PC-3 (cell line): ENCODE measurements around the gene KLHDC1. TPM values are rescaled to one million over a fixed set of nuclear protein-coding genes. Genes with fewer than 3 reads are reported as not detected.

Source experiments
- ATAC-seq: fragments of 200-7000 bp; cut with Tn5 transposase; 2 replicates; pipeline ENCODE4 v1.9.1; 2020; ENCODE audit warnings: mild to moderate bottlenecking, moderate library complexity
- Bru-seq: library from RNA; stranded (reverse); fragments of 400-500 nt; gene quantifications from one replicate; lab custom pipeline; 2021; lab: Mats Ljungman, UMichigan
- BruChase-seq, 2 experiments: library from RNA; stranded (reverse); fragments of 400-500 nt; gene quantifications; one replicate each; lab custom pipeline; 2021; lab: Mats Ljungman, UMichigan
- BruUV-seq: library from RNA; stranded (reverse); fragments of 400-500 nt; replicated peaks from 2 replicates; lab custom pipeline; 2021; lab: Mats Ljungman, UMichigan
- CTCF ChIA-PET: fragments of 300-600 bp; sonication (Branson Sonifier 250); formaldehyde crosslinking; loops from one replicate; lab custom pipeline; 2022; ENCODE audit warnings: antibody characterized with exemption; lab: Charles Lee
- POLR2A ChIA-PET: fragments of 300-600 bp; sonication (Branson Sonifier 250); formaldehyde crosslinking; loops from one replicate; lab custom pipeline; 2022; ENCODE audit warnings: antibody characterized with exemption; ENCODE audit not compliant: unreplicated experiment; lab: Charles Lee
- DNase-seq: peaks from one replicate; pipeline ENCODE4 v3.0.0-alpha.2; 2015
- H2AFZ ChIP-seq: fragments of 300-600 bp; sonication (generic); 2 replicates; pipeline ENCODE4 v1.6.0; 2016; ENCODE audit warnings: antibody characterized with exemption, low read length
- H3F3A ChIP-seq: fragments of 300-600 bp; sonication (generic); one replicate; pipeline ENCODE4 v1.6.0; 2017; ENCODE audit warnings: antibody characterized with exemption, low read length, control low read depth, mild to moderate bottlenecking; ENCODE audit not compliant: unreplicated experiment
- H3K27ac ChIP-seq: fragments of 300-600 bp; sonication (generic); 2 replicates; pipeline ENCODE4 v1.5.1; 2016; ENCODE audit warnings: mild to moderate bottlenecking, low read length
- H3K27me3 ChIP-seq: fragments of 300-600 bp; sonication (generic); 2 replicates; pipeline ENCODE4 v1.6.1; 2016; ENCODE audit warnings: low read length, mixed read lengths
- H3K36me3 ChIP-seq: fragments of 300-600 bp; sonication (generic); 2 replicates; pipeline ENCODE4 v1.6.1; 2016; ENCODE audit warnings: low read depth, mixed run types, low read length, mixed read lengths
- H3K4me1 ChIP-seq: fragments of 300-600 bp; sonication (generic); 2 replicates; pipeline ENCODE4 v1.5.1; 2016; ENCODE audit warnings: low read length; ENCODE audit not compliant: insufficient read depth
- H3K4me2 ChIP-seq: fragments of 300-600 bp; sonication (generic); 2 replicates; pipeline ENCODE4 v1.6.0; 2016; ENCODE audit warnings: low read length
- H3K4me3 ChIP-seq: fragments of 300-600 bp; sonication (generic); 2 replicates; pipeline ENCODE4 v1.5.1; 2016; ENCODE audit warnings: mild to moderate bottlenecking, low read length, mixed read lengths
- H3K79me2 ChIP-seq: fragments of 300-600 bp; sonication (generic); 2 replicates; pipeline ENCODE4 v1.6.1; 2017; ENCODE audit warnings: low read length, mixed read lengths
- H3K9ac ChIP-seq: fragments of 300-600 bp; sonication (generic); 2 replicates; pipeline ENCODE4 v1.6.0; 2016; ENCODE audit warnings: mild to moderate bottlenecking, low read length
- H3K9me2 ChIP-seq: fragments of 300-600 bp; sonication (generic); replicated peaks from 2 replicates; pipeline ENCODE4 v1.6.1; 2016; ENCODE audit warnings: mixed run types, low read length, mixed read lengths
- H3K9me3 ChIP-seq: fragments of 300-600 bp; sonication (generic); 2 replicates; pipeline ENCODE4 v1.6.1; 2016; ENCODE audit warnings: low read length, mixed read lengths
- H4K20me1 ChIP-seq: fragments of 300-600 bp; sonication (generic); 2 replicates; pipeline ENCODE4 v1.6.1; 2016; ENCODE audit warnings: low read length, mixed read lengths
- CTCF ChIP-seq: fragments of 300-600 bp; sonication (generic); conservative IDR thresholded peaks from 2 replicates; pipeline ENCODE4 v1.5.1; 2017; ENCODE audit warnings: antibody characterized with exemption, low read depth, mild to moderate bottlenecking, low read length
- EZH2 ChIP-seq: fragments of 300-600 bp; sonication (generic); IDR thresholded peaks from one replicate; pipeline ENCODE4 v1.6.1; 2017; ENCODE audit warnings: antibody characterized with exemption, mild to moderate bottlenecking, low read length; ENCODE audit not compliant: unreplicated experiment
- EZH2phosphoT487 ChIP-seq: fragments of 300-600 bp; sonication (generic); IDR thresholded peaks from 2 replicates; pipeline ENCODE4 v1.6.1; 2018; ENCODE audit warnings: mild to moderate bottlenecking, antibody characterized with exemption, low read length, borderline replicate concordance
- intact Hi-C: fragments of 100-400 bp; cut with micrococcal nuclease; formaldehyde crosslinking; loops from 2 replicates; pipeline ENCODE4 v1.9.0; 2023
- long read RNA-seq: library from polyadenylated mRNA; unstranded; transcript quantifications from one replicate; pipeline ENCODE4 v2.0.0, GENCODE V29; 2021; ENCODE audit not compliant: unreplicated experiment
- total RNA-seq: library from RNA; depleted of rRNA; stranded (reverse); fragments of >200 nt; gene quantifications from 2 replicates; pipeline ENCODE4 v1.2.3, GENCODE V29; 2014; rRNA removed

KLHDC1 gene
- total RNA-seq (0.07 and 0.58 TPM in 2 replicates), Bru-seq, nascent RNA (percentile 56 among the genes with signal in this experiment), BruChase-seq, experiment 1, labeled RNA remaining after a 6-hour chase (percentile 59 among the genes with signal in this experiment), BruChase-seq, experiment 2, labeled RNA remaining after a 2-hour chase (percentile 64 among the genes with signal in this experiment)
- long read RNA-seq, transcript KLHDC1-201 (13 exons, 2,691 nt): major isoform, 6 of 10 reads
- long read RNA-seq, partial matches to known transcripts: 1 of 10 reads
- long read RNA-seq, other reads (novel, unspliced or antisense): 3 of 10 reads

GRCh38 chr14:49692811-49693734, at the start of gene KLHDC1:
Gene KLHDC1, plus strand, starts transcription at chr14:49693120. Its CDS starts 75 bp downstream, at chr14:49693195.
- Histone ChIP-seq H3K4me3 (peak within 1 kb of the TSS; percentile 87), H3K27ac (peak within 1 kb of the TSS; percentile 41), H3K4me1 (peaks cover 12% of the 10 kb centered on the region; the same call in 1 of the 2 replicates), H3K4me2 (peak within 1 kb of the TSS; percentile 83), H3K9me3 (no peaks in the 10 kb centered on the region), H2AFZ (peak within 1 kb of the TSS; percentile 98), H3F3A (peaks cover 7% of the 10 kb centered on the region), H3K9me2 (no peaks in the 10 kb centered on the region), H3K79me2 (no peaks in the 10 kb centered on the region), H3K9ac (peak within 1 kb of the TSS; percentile 74), H3K27me3 (no peaks in the 10 kb centered on the region), H4K20me1 (no peaks in the 10 kb centered on the region), H3K36me3 (no peaks in the 10 kb centered on the region)
- no TSS peak for BruUV-seq
- POLR2A ChIA-PET: interaction anchor here (0.6 to 1.3 kb wide), 3 partner anchors 74 to 346 kb away, joined by 5 to 29 read pairs (median 6); no protein-coding TSS in a partner anchor
- intact Hi-C loops: loop anchor here (1.0 to 5.0 kb wide), 4 partner anchors 36 to 77 kb away; partner anchors contain the start of genes DNAAF2, MGAT2 and RPL36AL
- peak; percentile 68 for DNase-seq
- CTCF ChIA-PET: interaction anchor here (1.1 kb wide), 1 partner anchor 59 kb away, joined by 3 read pairs; no protein-coding TSS in a partner anchor
- ATAC-seq: peak; percentile 72
- no peak for TF ChIP-seq EZH2phosphoT487
- no peak for TF ChIP-seq CTCF
- TF ChIP-seq EZH2: no peak

- DNase-seq (no peak), ATAC-seq (no peak)
- H3K27ac ChIP-seq: no peak overlapping the region
- TF ChIP-seq EZH2phosphoT487 (no peak), EZH2 (no peak), CTCF (no peak)
- no peak overlapping the region for H3K4me2 ChIP-seq
- H3K36me3 ChIP-seq: peaks cover 25% of the 10 kb centered on the region
- H3F3A ChIP-seq: no peaks in the 10 kb centered on the region
- no peaks in the 10 kb centered on the region for H3K27me3 ChIP-seq
- BruUV-seq: no TSS peak
- no peak overlapping the region for H3K9ac ChIP-seq
- H3K4me3 ChIP-seq: no peak overlapping the region
- H3K79me2 ChIP-seq: no peaks in the 10 kb centered on the region
- H3K4me1 ChIP-seq: peaks cover 17% of the 10 kb centered on the region
- no peaks in the 10 kb centered on the region for H4K20me1 ChIP-seq
- ChIA-PET POLR2A (no interaction called here), CTCF (no interaction called here)
- H2AFZ ChIP-seq: no peak overlapping the region
- no peaks in the 10 kb centered on the region for H3K9me2 ChIP-seq
- intact Hi-C loops: no loop called here
- no peaks in the 10 kb centered on the region for H3K9me3 ChIP-seq
Measured at GRCh38 chr14:49653508-49653907, 39.4 kb upstream of the KLHDC1 start.
